Measurements from ENCODE around the gene STX3. TPM values are rescaled to one million over a fixed set of nuclear protein-coding genes. Genes with fewer than 3 reads are reported as not detected.

The STX3 gene
- total and polyA plus RNA-seq, 4 donors: 3.3 to 8.5 (median 5.8) TPM

GRCh38 chr11:59769828-59770227 lies 14.7 kb downstream of the STX3 start:
- no peak for DNase-seq (ENCODE audit: low spot score)
- Histone ChIP-seq H3K4me3 (ENCODE audit: low read depth in 1 of 3, low read length in 3 of 3) (no peak overlapping the region), H3K9ac (ENCODE audit: low read depth in 1 of 2, low read length in 2 of 2) (no peak overlapping the region), H3K36me3 (ENCODE audit: control insufficient read depth in 4 of 4, insufficient read depth in 3 of 4, low read depth in 1 of 4, low read length in 3 of 4) (peaks cover 0 to 4% (median 0%) of the 10 kb centered on the region in 4 donors), H3K4me1 (ENCODE audit: control insufficient read depth in 4 of 4, insufficient read depth in 4 of 4, low read length in 3 of 4) (no peaks in the 10 kb centered on the region), H3K27ac (ENCODE audit: low read depth in 1 of 2, low read length in 2 of 2) (no peak overlapping the region), H3K9me3 (ENCODE audit: control insufficient read depth in 4 of 4, low read length in 3 of 4) (no peaks in the 10 kb centered on the region), H3K27me3 (ENCODE audit: control insufficient read depth in 4 of 4, insufficient read depth in 4 of 4, low read length in 3 of 4) (no peaks in the 10 kb centered on the region)
- 94% methylated on average over 4 of the region's 4 CpGs for WGBS
- TF ChIP-seq HNF4A (conservative IDR thresholded peaks at IDR 0.05): no peak
- TF ChIP-seq ATF3 (IDR thresholded peaks at IDR 0.05): no peak
- no peak for TF ChIP-seq JUND (IDR thresholded peaks at IDR 0.05)
- TF ChIP-seq FOXA2 (IDR thresholded peaks at IDR 0.05): no peak

DNA sequence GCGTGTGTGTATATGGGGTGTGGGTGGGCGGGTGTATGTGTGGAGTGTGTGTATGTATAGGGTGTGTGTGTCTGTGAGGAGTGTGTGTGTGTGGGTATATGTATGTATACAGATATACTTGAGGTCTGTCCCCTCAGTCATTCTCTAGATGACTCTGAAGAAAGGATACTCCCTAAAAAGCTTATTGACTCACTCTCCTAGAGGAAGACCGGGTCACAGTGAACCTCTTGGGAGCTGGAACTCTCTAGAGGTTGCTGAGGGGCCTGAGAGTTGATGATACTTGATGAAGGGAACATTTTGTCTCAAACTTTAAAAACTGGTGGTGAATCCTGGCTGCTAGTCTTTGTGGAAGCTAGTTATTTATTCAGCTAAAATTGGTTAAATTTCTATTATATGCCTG lies 15.1 kb downstream of the STX3 start:
- Histone ChIP-seq H3K27me3 (ENCODE audit: control insufficient read depth in 4 of 4, insufficient read depth in 4 of 4, low read length in 3 of 4) (no peaks in the 10 kb centered on the region), H3K9me3 (ENCODE audit: control insufficient read depth in 4 of 4, low read length in 3 of 4) (no peaks in the 10 kb centered on the region), H3K36me3 (ENCODE audit: control insufficient read depth in 4 of 4, insufficient read depth in 3 of 4, low read depth in 1 of 4, low read length in 3 of 4) (peaks cover 0 to 4% (median 0%) of the 10 kb centered on the region in 4 donors), H3K9ac (ENCODE audit: low read depth in 1 of 2, low read length in 2 of 2) (no peak overlapping the region), H3K27ac (ENCODE audit: low read depth in 1 of 2, low read length in 2 of 2) (no peak overlapping the region), H3K4me1 (ENCODE audit: control insufficient read depth in 4 of 4, insufficient read depth in 4 of 4, low read length in 3 of 4) (no peaks in the 10 kb centered on the region), H3K4me3 (ENCODE audit: low read depth in 1 of 3, low read length in 3 of 3) (no peak overlapping the region)
- 97% methylated on average over 3 of the region's 3 CpGs for WGBS
- TF ChIP-seq NR2F2 (IDR thresholded peaks at IDR 0.05) (no peak), ATF3 (IDR thresholded peaks at IDR 0.05) (no peak), FOXA1 (IDR thresholded peaks at IDR 0.05) (no peak), FOXA2 (IDR thresholded peaks at IDR 0.05) (no peak), EGR1 (IDR thresholded peaks at IDR 0.05; ENCODE audit: low read depth in 2 of 2) (no peak), RAD21 (IDR thresholded peaks at IDR 0.05) (no peak), GABPA (IDR thresholded peaks at IDR 0.05 in 1 of 2, conservative IDR thresholded peaks at IDR 0.05 in 1 of 2) (no peak)
- DNase-seq (ENCODE audit: low spot score): no peak

DNA sequence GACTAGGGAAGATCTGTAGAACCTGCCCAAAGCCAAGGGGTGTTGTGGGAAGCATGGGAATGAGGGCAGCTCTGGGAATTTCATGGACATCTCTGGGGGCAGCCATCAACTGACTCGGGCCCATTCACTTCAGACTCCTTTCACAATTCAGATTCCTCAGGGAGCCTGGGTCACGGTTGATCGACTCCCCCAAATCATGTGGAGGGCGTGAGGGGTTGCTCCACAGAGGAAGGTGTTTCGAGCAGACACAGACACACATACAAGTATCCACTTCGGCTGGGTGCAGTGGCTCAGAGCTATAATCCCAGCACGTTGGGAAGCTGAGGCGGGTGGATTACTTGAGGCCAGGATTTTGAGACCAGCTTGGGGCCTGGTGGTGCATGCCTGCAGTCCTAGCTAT lies 15.7 kb downstream of the STX3 start:
- Histone ChIP-seq H3K27ac (ENCODE audit: low read depth in 1 of 2, low read length in 2 of 2) (no peak overlapping the region), H3K9me3 (ENCODE audit: control insufficient read depth in 4 of 4, low read length in 3 of 4) (no peaks in the 10 kb centered on the region), H3K4me1 (ENCODE audit: control insufficient read depth in 4 of 4, insufficient read depth in 4 of 4, low read length in 3 of 4) (no peaks in the 10 kb centered on the region), H3K36me3 (ENCODE audit: control insufficient read depth in 4 of 4, insufficient read depth in 3 of 4, low read depth in 1 of 4, low read length in 3 of 4) (peaks cover 0 to 4% (median 0%) of the 10 kb centered on the region in 4 donors), H3K9ac (ENCODE audit: low read depth in 1 of 2, low read length in 2 of 2) (no peak overlapping the region), H3K4me3 (ENCODE audit: low read depth in 1 of 3, low read length in 3 of 3) (no peak overlapping the region), H3K27me3 (ENCODE audit: control insufficient read depth in 4 of 4, insufficient read depth in 4 of 4, low read length in 3 of 4) (no peaks in the 10 kb centered on the region)
- 94% methylated on average over 8 of the region's 8 CpGs for WGBS
- no peak for TF ChIP-seq TAF1 (conservative IDR thresholded peaks at IDR 0.05)
- no peak for TF ChIP-seq RXRA (IDR thresholded peaks at IDR 0.05)
- no peak for TF ChIP-seq RAD21 (IDR thresholded peaks at IDR 0.05)
- TF ChIP-seq GABPA (IDR thresholded peaks at IDR 0.05 in 1 of 2, conservative IDR thresholded peaks at IDR 0.05 in 1 of 2): no peak
- TF ChIP-seq JUND (IDR thresholded peaks at IDR 0.05): no peak
- TF ChIP-seq, protein P1, sequence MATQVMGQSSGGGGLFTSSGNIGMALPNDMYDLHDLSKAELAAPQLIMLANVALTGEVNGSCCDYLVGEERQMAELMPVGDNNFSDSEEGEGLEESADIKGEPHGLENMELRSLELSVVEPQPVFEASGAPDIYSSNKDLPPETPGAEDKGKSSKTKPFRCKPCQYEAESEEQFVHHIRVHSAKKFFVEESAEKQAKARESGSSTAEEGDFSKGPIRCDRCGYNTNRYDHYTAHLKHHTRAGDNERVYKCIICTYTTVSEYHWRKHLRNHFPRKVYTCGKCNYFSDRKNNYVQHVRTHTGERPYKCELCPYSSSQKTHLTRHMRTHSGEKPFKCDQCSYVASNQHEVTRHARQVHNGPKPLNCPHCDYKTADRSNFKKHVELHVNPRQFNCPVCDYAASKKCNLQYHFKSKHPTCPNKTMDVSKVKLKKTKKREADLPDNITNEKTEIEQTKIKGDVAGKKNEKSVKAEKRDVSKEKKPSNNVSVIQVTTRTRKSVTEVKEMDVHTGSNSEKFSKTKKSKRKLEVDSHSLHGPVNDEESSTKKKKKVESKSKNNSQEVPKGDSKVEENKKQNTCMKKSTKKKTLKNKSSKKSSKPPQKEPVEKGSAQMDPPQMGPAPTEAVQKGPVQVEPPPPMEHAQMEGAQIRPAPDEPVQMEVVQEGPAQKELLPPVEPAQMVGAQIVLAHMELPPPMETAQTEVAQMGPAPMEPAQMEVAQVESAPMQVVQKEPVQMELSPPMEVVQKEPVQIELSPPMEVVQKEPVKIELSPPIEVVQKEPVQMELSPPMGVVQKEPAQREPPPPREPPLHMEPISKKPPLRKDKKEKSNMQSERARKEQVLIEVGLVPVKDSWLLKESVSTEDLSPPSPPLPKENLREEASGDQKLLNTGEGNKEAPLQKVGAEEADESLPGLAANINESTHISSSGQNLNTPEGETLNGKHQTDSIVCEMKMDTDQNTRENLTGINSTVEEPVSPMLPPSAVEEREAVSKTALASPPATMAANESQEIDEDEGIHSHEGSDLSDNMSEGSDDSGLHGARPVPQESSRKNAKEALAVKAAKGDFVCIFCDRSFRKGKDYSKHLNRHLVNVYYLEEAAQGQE (IDR thresholded peaks at IDR 0.05): no peak
- TF ChIP-seq, protein P2, sequence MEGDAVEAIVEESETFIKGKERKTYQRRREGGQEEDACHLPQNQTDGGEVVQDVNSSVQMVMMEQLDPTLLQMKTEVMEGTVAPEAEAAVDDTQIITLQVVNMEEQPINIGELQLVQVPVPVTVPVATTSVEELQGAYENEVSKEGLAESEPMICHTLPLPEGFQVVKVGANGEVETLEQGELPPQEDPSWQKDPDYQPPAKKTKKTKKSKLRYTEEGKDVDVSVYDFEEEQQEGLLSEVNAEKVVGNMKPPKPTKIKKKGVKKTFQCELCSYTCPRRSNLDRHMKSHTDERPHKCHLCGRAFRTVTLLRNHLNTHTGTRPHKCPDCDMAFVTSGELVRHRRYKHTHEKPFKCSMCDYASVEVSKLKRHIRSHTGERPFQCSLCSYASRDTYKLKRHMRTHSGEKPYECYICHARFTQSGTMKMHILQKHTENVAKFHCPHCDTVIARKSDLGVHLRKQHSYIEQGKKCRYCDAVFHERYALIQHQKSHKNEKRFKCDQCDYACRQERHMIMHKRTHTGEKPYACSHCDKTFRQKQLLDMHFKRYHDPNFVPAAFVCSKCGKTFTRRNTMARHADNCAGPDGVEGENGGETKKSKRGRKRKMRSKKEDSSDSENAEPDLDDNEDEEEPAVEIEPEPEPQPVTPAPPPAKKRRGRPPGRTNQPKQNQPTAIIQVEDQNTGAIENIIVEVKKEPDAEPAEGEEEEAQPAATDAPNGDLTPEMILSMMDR (IDR thresholded peaks at IDR 0.05; ENCODE audit: low read depth, low read length, missing input control): no peak
- TF ChIP-seq, protein P3, sequence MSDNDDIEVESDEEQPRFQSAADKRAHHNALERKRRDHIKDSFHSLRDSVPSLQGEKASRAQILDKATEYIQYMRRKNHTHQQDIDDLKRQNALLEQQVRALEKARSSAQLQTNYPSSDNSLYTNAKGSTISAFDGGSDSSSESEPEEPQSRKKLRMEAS (IDR thresholded peaks at IDR 0.05): no peak
- no peak for DNase-seq (ENCODE audit: low spot score)
